Stomach (tissue), 9 donors: ENCODE data around the gene CDYL. TPM values are rescaled to one million over a fixed set of nuclear protein-coding genes. Genes with fewer than 3 reads are reported as not detected.

ENCODE experiments used
- DNase-seq, 2 donors: peaks; one replicate each; pipeline versions ENCODE4 v3.0.0 to v3.0.0-alpha.2; 2013 to 2019
- H3K27ac ChIP-seq, 5 donors: fragments of 200-600 bp in 4 of 5; sonication (generic) in 4 of 5; one replicate each; pipeline ENCODE4 v1.5.1; 2013 to 2019; ENCODE audit warnings: mild to moderate bottlenecking in 1 of 5, moderate library complexity in 1 of 5
- H3K27me3 ChIP-seq, 3 donors: fragments of 200-600 bp; sonication (generic); one replicate each; pipeline ENCODE4 v1.5.1; 2017 to 2019; ENCODE audit warnings: mixed run types in 1 of 3
- H3K36me3 ChIP-seq, 4 donors: fragments of 200-600 bp; sonication (generic); 1 replicate in 3 of 4; 2 replicates in 1 of 4; pipeline ENCODE4 v1.5.1; 2016 to 2019
- H3K4me1 ChIP-seq, 4 donors: fragments of 200-600 bp; sonication (generic); one replicate each; pipeline ENCODE4 v1.5.1; 2016 to 2019
- H3K4me3 ChIP-seq, 4 donors: fragments of 200-600 bp; sonication (generic) in 3 of 4; one replicate each; pipeline ENCODE4 v1.5.1; 2016 to 2019; ENCODE audit warnings: mild to moderate bottlenecking in 1 of 4
- H3K9me3 ChIP-seq, 4 donors: fragments of 200-600 bp; sonication (generic); one replicate each; pipeline ENCODE4 v1.5.1; 2016 to 2019
- EP300 ChIP-seq: sonication (generic); formaldehyde crosslinking; IDR thresholded peaks from one replicate; pipeline ENCODE4 v1.6.1; 2017; ENCODE audit warnings: antibody characterized with exemption
- POLR2A ChIP-seq, 4 donors: fragments of 450-650 bp; IDR thresholded peaks; one replicate each; pipeline ENCODE4 v1.6.1; 2016; ENCODE audit warnings: antibody characterized with exemption in 4 of 4, control low read depth in 2 of 4, mild to moderate bottlenecking in 1 of 4, moderate library complexity in 1 of 4
- POLR2AphosphoS5 ChIP-seq, 3 donors: sonication (generic); formaldehyde crosslinking; IDR thresholded peaks; one replicate each; pipeline ENCODE4 v1.6.1; 2016; ENCODE audit warnings: antibody characterized with exemption in 3 of 3
- WGBS, 5 donors: extraction: QIAGEN DNeasy Blood & Tissue Kit in 3 of 5; methylation state at CpG; one replicate each; pipeline versions ENCODE4 v1.1.5 to v1.1.7; 2013 to 2018; 5-methylcytosine and 5-hydroxymethylcytosine counted together
- intact Hi-C: fragments of 100-400 bp; cut with DNase I; formaldehyde crosslinking; loops from one replicate; pipeline ENCODE4 v1.15.1; 2023; ENCODE audit warnings: low total_unique reads
- polyA plus RNA-seq, 3 donors: library from polyadenylated mRNA; stranded (reverse); fragments of 200-250 nt; gene quantifications; one replicate each; pipeline ENCODE4 v1.2.3, GENCODE V29; 2013
- total RNA-seq, 5 donors: library from RNA; depleted of rRNA; stranded (reverse); fragments of >200 nt; gene quantifications; one replicate each; pipeline versions ENCODE4 v1.1.0 to v1.2.3, GENCODE V29; 2014 to 2016
- TF ChIP-seq, protein P1 (sequence below), 7 experiments: fragments of 450-650 bp in 4 of 7; fragments of 200-600 bp in 3 of 7; sonication (generic) in 3 of 7; IDR thresholded peaks; one replicate each; pipeline ENCODE4 v1.5.1; 2016 to 2019; ENCODE audit warnings: antibody characterized with exemption in 7 of 7, control low read depth in 2 of 7, mild to moderate bottlenecking in 1 of 7
- donor health status: healthy with polysubstance abuse.
- donor health status: Bipolar disorder and iron deficiency.
- donor health status: healthy.

The CDYL gene
- total and polyA plus RNA-seq, 8 donors = 6.2 to 226 (median 18.4) TPM

GRCh38 chr6:4809999-4810918, 34.1 kb downstream of the CDYL start:
- 70 to 82% (median 74%) methylated on average over 5 of the region's 5 CpGs for WGBS, 5 donors

DNA sequence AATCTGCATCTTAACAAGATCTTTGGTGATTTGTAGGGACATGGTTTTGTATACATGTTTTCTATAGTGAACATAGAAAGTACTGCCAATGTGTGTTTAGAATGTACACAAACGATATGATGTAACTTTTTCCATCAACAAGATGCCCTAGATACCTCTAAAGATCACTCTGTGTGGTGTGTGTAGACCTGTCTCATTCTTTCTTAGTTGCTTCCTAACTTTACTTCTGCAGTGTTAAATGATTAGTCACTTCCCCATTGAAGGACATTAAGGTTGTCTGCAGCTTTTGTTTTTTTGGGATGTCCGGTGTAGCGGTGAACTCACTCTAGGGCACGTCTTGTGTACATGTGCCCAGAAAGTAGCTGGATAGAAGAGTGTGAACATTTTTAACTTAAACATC, 35.9 kb downstream of the CDYL start:
- TF ChIP-seq EP300 (no peak), POLR2AphosphoS5 (IDR thresholded peaks at IDR 0.05) (no peak), POLR2A (IDR thresholded peaks at IDR 0.05) (no peak)
- WGBS, 5 donors = 78 to 84% (median 81%) methylated on average over 4 of the region's 4 CpGs
- Histone ChIP-seq H3K27me3 (no peaks in the 10 kb centered on the region), H3K27ac (no peak overlapping the region), H3K36me3 (no peaks in the 10 kb centered on the region), H3K9me3 (no peaks in the 10 kb centered on the region), H3K4me1 (peaks cover 0 to 43% (median 32%) of the 10 kb centered on the region in 4 donors), H3K4me3 (no peak overlapping the region)
- intact Hi-C loops = no loop called here
- no peak for DNase-seq

More at GRCh38 chr6:4809999-4810918, 34.1 kb downstream of the CDYL start:
- Histone ChIP-seq H3K27me3 (no peaks in the 10 kb centered on the region), H3K9me3 (no peaks in the 10 kb centered on the region), H3K36me3 (no peaks in the 10 kb centered on the region), H3K4me3 (no peak overlapping the region), H3K4me1 (peaks cover 5 to 59% (median 44%) of the 10 kb centered on the region in 4 donors), H3K27ac (no peak overlapping the region)
- intact Hi-C loops = no loop called here
- TF ChIP-seq, protein P1, sequence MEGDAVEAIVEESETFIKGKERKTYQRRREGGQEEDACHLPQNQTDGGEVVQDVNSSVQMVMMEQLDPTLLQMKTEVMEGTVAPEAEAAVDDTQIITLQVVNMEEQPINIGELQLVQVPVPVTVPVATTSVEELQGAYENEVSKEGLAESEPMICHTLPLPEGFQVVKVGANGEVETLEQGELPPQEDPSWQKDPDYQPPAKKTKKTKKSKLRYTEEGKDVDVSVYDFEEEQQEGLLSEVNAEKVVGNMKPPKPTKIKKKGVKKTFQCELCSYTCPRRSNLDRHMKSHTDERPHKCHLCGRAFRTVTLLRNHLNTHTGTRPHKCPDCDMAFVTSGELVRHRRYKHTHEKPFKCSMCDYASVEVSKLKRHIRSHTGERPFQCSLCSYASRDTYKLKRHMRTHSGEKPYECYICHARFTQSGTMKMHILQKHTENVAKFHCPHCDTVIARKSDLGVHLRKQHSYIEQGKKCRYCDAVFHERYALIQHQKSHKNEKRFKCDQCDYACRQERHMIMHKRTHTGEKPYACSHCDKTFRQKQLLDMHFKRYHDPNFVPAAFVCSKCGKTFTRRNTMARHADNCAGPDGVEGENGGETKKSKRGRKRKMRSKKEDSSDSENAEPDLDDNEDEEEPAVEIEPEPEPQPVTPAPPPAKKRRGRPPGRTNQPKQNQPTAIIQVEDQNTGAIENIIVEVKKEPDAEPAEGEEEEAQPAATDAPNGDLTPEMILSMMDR (IDR thresholded peaks at IDR 0.05) = no peak
- TF ChIP-seq EP300 = no peak
- TF ChIP-seq POLR2AphosphoS5 (IDR thresholded peaks at IDR 0.05) = no peak
- TF ChIP-seq POLR2A (IDR thresholded peaks at IDR 0.05) = no peak
- DNase-seq = no peak

- Histone ChIP-seq H3K4me1 (peaks cover 0 to 50% (median 33%) of the 10 kb centered on the region in 4 donors), H3K27ac (no peak overlapping the region), H3K27me3 (no peaks in the 10 kb centered on the region), H3K4me3 (no peak overlapping the region), H3K9me3 (no peaks in the 10 kb centered on the region), H3K36me3 (no peaks in the 10 kb centered on the region)
- DNase-seq = no peak
- 94 to 98% (median 96%) methylated on average over 8 of the region's 8 CpGs for WGBS, 5 donors
- intact Hi-C loops = no loop called here
- TF ChIP-seq POLR2AphosphoS5 (IDR thresholded peaks at IDR 0.05) (no peak), EP300 (no peak), POLR2A (IDR thresholded peaks at IDR 0.05) (no peak)
These were observed 36.9 kb downstream of the CDYL start for GRCh38 chr6:4813055-4813454.

- TF ChIP-seq EP300 = no peak
- no peak for TF ChIP-seq POLR2A (IDR thresholded peaks at IDR 0.05)
- no peak for TF ChIP-seq POLR2AphosphoS5 (IDR thresholded peaks at IDR 0.05)
- TF ChIP-seq, protein P1 (IDR thresholded peaks at IDR 0.05) = no peak
- Histone ChIP-seq H3K4me3 (no peak overlapping the region), H3K36me3 (no peaks in the 10 kb centered on the region), H3K4me1 (peaks cover 0 to 53% (median 33%) of the 10 kb centered on the region in 4 donors), H3K27me3 (no peaks in the 10 kb centered on the region), H3K27ac (no peak overlapping the region), H3K9me3 (no peaks in the 10 kb centered on the region)
- DNase-seq = no peak
- intact Hi-C loops = no loop called here
These were observed 38.0 kb downstream of the CDYL start for GRCh38 chr6:4814212-4814611.

DNA sequence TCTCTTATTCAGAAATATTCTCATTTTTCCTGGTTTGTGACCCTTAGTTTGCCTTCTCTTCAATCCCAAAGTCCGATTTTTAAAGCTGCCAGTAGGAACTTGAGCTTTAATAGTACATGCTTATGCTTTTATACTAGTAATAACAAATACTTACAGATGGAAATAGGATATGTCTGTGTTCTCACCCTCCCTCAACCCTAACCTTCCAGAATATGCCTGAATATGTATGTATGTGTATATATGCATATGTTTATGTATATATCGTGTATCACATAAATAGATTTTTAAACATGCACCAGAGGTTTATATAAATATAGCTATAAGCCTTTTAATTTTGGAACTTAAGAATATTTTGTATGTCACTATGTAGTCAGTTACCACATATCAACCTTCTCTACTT, 38.8 kb downstream of the CDYL start:
- H3K4me3 ChIP-seq = no peak overlapping the region
- 58 to 81% (median 75%) methylated on average over 2 of the region's 2 CpGs for WGBS, 5 donors
- DNase-seq = no peak
- no peaks in the 10 kb centered on the region for H3K9me3 ChIP-seq
- no peaks in the 10 kb centered on the region for H3K27me3 ChIP-seq
- intact Hi-C loops = no loop called here
- no peak overlapping the region for H3K27ac ChIP-seq
- TF ChIP-seq POLR2AphosphoS5 (IDR thresholded peaks at IDR 0.05) = no peak
- TF ChIP-seq EP300 = no peak
- no peak for TF ChIP-seq POLR2A (IDR thresholded peaks at IDR 0.05)
- TF ChIP-seq, protein P1 (IDR thresholded peaks at IDR 0.05) = no peak
- peaks cover 0 to 55% (median 32%) of the 10 kb centered on the region in 4 donors for H3K4me1 ChIP-seq
- H3K36me3 ChIP-seq = no peaks in the 10 kb centered on the region
